GM12878 (cell line): ENCODE results near the gene AATF. TPM values are rescaled to one million over a fixed set of nuclear protein-coding genes. Genes with fewer than 3 reads are reported as not detected.

ENCODE experiments used
- ATAC-seq: fragments of 200-7000 bp; cut with Tn5 transposase; 3 replicates; pipeline ENCODE4 v1.9.1; 2020; ENCODE audit warnings: mild to moderate bottlenecking, moderate library complexity
- BruUV-seq: library from RNA; stranded (reverse); fragments of 400-500 nt; replicated peaks from 2 replicates; lab custom pipeline; 2021; lab: Mats Ljungman, UMichigan
- CTCF ChIA-PET: fragments of 300-600 bp; sonication (Branson Sonifier 250); formaldehyde crosslinking; extraction: SDS; loops from one replicate; lab custom pipeline; 2021; ENCODE audit warnings: inconsistent platforms; lab: Yijun Ruan, JAX
- POLR2A ChIA-PET: fragments of 350-600 bp; formaldehyde crosslinking; extraction: SDS; loops from one replicate; lab custom pipeline; 2021; ENCODE audit warnings: inconsistent platforms; lab: Charles Lee
- RAD21 ChIA-PET: fragments of 300-600 bp; sonication (Branson Sonifier 250); formaldehyde crosslinking; loops from one replicate; lab custom pipeline; 2023; ENCODE audit warnings: antibody characterized with exemption; ENCODE audit not compliant: unreplicated experiment; lab: Charles Lee
- SMC1A ChIA-PET: fragments of 300-600 bp; sonication (Branson Sonifier 250); formaldehyde crosslinking; loops from one replicate; lab custom pipeline; 2023; ENCODE audit not compliant: unreplicated experiment, uncharacterized antibody; lab: Charles Lee
- DNase-seq: peaks from one replicate; pipeline ENCODE4 v3.0.0-alpha.2; 2011; ENCODE audit warnings: low read depth, low spot score
- FAIRE-seq: peaks from 3 replicates; lab custom pipeline; 2011; peaks lifted over from hg19 to GRCh38; lab: Jason Lieb, UNC
- H2AFZ ChIP-seq: 2 replicates; pipeline ENCODE4 v1.6.0; 2011; ENCODE audit warnings: low read depth, low read length, control low read depth; ENCODE audit not compliant: control insufficient read depth
- H3K27ac ChIP-seq: 2 replicates; pipeline ENCODE4 v1.5.1; 2011; ENCODE audit warnings: control low read depth; ENCODE audit not compliant: control insufficient read depth, insufficient read depth
- H3K27me3 ChIP-seq, 2 experiments: replicated peaks in 1 of 2; 2 replicates each; pipeline versions ENCODE4 v1.6.0 to v1.6.1; 2011; ENCODE audit warnings: low read length in 1 of 2; ENCODE audit not compliant: control insufficient read depth in 2 of 2, insufficient read depth in 2 of 2
- H3K36me3 ChIP-seq, 2 experiments: 2 replicates each; pipeline ENCODE4 v1.5.1; 2011; ENCODE audit warnings: low read length in 1 of 2; ENCODE audit not compliant: control insufficient read depth in 2 of 2, insufficient read depth in 2 of 2
- H3K4me1 ChIP-seq: 2 replicates; pipeline ENCODE4 v1.6.1; 2011; ENCODE audit warnings: mild to moderate bottlenecking, low read length, moderate library complexity, mixed read lengths; ENCODE audit not compliant: control insufficient read depth, insufficient read depth
- H3K4me2 ChIP-seq: 2 replicates; pipeline ENCODE4 v1.6.0; 2011; ENCODE audit warnings: control low read depth; ENCODE audit not compliant: control insufficient read depth, insufficient read depth
- H3K4me3 ChIP-seq: fragments of 200-600 bp; sonication (generic); 2 replicates; pipeline ENCODE4 v1.5.1; 2016
- H3K79me2 ChIP-seq: 2 replicates; pipeline ENCODE4 v1.6.0; 2011; ENCODE audit warnings: low read length; ENCODE audit not compliant: control insufficient read depth, insufficient read depth
- H3K9ac ChIP-seq: 2 replicates; pipeline ENCODE4 v1.8.0; 2011; ENCODE audit warnings: low read length, control low read depth, mixed read lengths; ENCODE audit not compliant: control insufficient read depth, insufficient read depth
- H3K9me3 ChIP-seq: replicated peaks from 3 replicates; pipeline ENCODE4 v1.5.1; 2011; ENCODE audit warnings: mild to moderate bottlenecking, low read length; ENCODE audit not compliant: control insufficient read depth, insufficient read depth
- H4K20me1 ChIP-seq: 2 replicates; pipeline ENCODE4 v1.6.0; 2011; ENCODE audit not compliant: control insufficient read depth, insufficient read depth
- BMI1 ChIP-seq: fragments of 450-650 bp; IDR thresholded peaks from 2 replicates; pipeline ENCODE4 v1.6.1; 2016; ENCODE audit warnings: mild to moderate bottlenecking, moderate library complexity, borderline replicate concordance
- RFX5 ChIP-seq: IDR thresholded peaks from 2 replicates; pipeline ENCODE4 v1.6.1; 2011; ENCODE audit warnings: low read depth, low read length, improper control_type of control experiment
- WGBS: methylation state at CpG from one replicate; pipeline ENCODE4 v1.1.6; 2016; ENCODE audit warnings: low lambda C conversion rate; ENCODE audit not compliant: insufficient replicate concordance, insufficient coverage; ENCODE audit errors: missing lambda C conversion rate; 5-methylcytosine and 5-hydroxymethylcytosine counted together
- in situ Hi-C: fragments of 300-500 bp; cut with MboI; formaldehyde crosslinking; loops from 9 replicates; pipeline ENCODE4 v1.14.3; 2018; ENCODE audit warnings: mixed read lengths
- intact Hi-C: fragments of 100-400 bp; cut with micrococcal nuclease; formaldehyde crosslinking; loops from one replicate; pipeline ENCODE4 v1.14.2; 2022; ENCODE audit not compliant: unreplicated experiment
- polyA plus RNA-seq, 11 experiments: library from polyadenylated mRNA; depleted of rRNA in 4 of 11; unstranded in 6 of 11; stranded (reverse) in 5 of 11; fragments of >200 nt; fragmentation: Nextera tagmentation in 4 of 11; fragmentation: Illumina TruSeq in 1 of 11; extraction: Ambion mirVana in 4 of 11; extraction: Trizol in 1 of 11; gene quantifications; 1 replicate in 1 of 11; 2 replicates in 10 of 11; pipeline versions ENCODE4 v1.2.1 to v1.2.3, GENCODE V29; 2011 to 2016; ENCODE audit warnings: inconsistent platforms in 2 of 11, missing spikeins in 2 of 11, low read depth in 1 of 11
- total RNA-seq, 4 experiments: library from RNA; depleted of rRNA in 3 of 4; stranded (reverse); fragments of >200 nt in 3 of 4; fragmentation: Illumina TruSeq in 1 of 4; extraction: Trizol in 1 of 4; gene quantifications; 2 replicates each; pipeline versions ENCODE4 v1.2.1 to v1.2.3, GENCODE V29; 2013 to 2021
- TF ChIP-seq, protein P1 (sequence below): IDR thresholded peaks from 2 replicates; pipeline ENCODE4 v1.6.1; 2012; ENCODE audit warnings: low read depth, low read length, improper control_type of control experiment
- TF ChIP-seq, protein P2 (sequence below): IDR thresholded peaks from 2 replicates; pipeline ENCODE4 v1.6.1; 2012; ENCODE audit warnings: improper control_type of control experiment, low read depth, low read length; ENCODE audit not compliant: insufficient replicate concordance

Gene AATF
- total and polyA plus RNA-seq, 10 of the 15 experiments (the other 5 are each of a cell fraction or from before 2014, with no cell fraction given): 36.8 to 110 (median 77.9) TPM

DNA sequence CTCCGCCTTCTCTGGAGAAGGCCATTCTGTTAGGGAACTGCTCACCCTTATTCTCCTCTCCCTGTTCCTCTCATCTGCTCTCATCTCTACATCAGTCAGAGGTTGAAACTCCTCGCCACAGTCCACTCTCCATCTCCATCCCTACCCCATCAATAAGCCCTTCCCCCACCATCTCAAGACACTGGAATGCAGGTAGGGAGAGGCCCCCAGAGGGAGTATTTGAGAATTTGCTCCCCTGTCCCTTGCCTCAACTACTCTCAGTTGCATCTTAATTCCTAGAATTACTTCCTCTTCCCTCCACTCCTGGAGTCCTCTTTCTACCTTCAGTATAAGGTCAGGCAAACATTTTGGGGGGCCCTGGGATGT lies 2.0 kb upstream of the AATF start:
- 50% methylated on average over 2 of the region's 2 CpGs for WGBS
- DNase-seq: no peak
- Histone ChIP-seq H3K79me2 (peaks cover 27% of the 10 kb centered on the region), H3K4me3 (no peak overlapping the region), H2AFZ (no peak overlapping the region), H3K4me2 (no peak overlapping the region), H3K36me3 (no peaks in the 10 kb centered on the region; a peak in 1 of 4 replicates), H3K9ac (no peak overlapping the region), H3K27me3 (peaks cover 12 to 27% of the 10 kb centered on the region in 2 experiments), H3K27ac (no peak overlapping the region), H4K20me1 (no peaks in the 10 kb centered on the region)
- SMC1A ChIA-PET: no interaction called here
- POLR2A ChIA-PET: no interaction called here
- RAD21 ChIA-PET: no interaction called here
- in situ Hi-C loops: no loop called here
- FAIRE-seq: no peak
- CTCF ChIA-PET: no interaction called here
- BruUV-seq: no TSS peak
- ATAC-seq: no peak
- no peak for TF ChIP-seq BMI1
- TF ChIP-seq, protein P1, sequence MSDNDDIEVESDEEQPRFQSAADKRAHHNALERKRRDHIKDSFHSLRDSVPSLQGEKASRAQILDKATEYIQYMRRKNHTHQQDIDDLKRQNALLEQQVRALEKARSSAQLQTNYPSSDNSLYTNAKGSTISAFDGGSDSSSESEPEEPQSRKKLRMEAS: no peak
- TF ChIP-seq RFX5: no peak
- TF ChIP-seq, protein P2, sequence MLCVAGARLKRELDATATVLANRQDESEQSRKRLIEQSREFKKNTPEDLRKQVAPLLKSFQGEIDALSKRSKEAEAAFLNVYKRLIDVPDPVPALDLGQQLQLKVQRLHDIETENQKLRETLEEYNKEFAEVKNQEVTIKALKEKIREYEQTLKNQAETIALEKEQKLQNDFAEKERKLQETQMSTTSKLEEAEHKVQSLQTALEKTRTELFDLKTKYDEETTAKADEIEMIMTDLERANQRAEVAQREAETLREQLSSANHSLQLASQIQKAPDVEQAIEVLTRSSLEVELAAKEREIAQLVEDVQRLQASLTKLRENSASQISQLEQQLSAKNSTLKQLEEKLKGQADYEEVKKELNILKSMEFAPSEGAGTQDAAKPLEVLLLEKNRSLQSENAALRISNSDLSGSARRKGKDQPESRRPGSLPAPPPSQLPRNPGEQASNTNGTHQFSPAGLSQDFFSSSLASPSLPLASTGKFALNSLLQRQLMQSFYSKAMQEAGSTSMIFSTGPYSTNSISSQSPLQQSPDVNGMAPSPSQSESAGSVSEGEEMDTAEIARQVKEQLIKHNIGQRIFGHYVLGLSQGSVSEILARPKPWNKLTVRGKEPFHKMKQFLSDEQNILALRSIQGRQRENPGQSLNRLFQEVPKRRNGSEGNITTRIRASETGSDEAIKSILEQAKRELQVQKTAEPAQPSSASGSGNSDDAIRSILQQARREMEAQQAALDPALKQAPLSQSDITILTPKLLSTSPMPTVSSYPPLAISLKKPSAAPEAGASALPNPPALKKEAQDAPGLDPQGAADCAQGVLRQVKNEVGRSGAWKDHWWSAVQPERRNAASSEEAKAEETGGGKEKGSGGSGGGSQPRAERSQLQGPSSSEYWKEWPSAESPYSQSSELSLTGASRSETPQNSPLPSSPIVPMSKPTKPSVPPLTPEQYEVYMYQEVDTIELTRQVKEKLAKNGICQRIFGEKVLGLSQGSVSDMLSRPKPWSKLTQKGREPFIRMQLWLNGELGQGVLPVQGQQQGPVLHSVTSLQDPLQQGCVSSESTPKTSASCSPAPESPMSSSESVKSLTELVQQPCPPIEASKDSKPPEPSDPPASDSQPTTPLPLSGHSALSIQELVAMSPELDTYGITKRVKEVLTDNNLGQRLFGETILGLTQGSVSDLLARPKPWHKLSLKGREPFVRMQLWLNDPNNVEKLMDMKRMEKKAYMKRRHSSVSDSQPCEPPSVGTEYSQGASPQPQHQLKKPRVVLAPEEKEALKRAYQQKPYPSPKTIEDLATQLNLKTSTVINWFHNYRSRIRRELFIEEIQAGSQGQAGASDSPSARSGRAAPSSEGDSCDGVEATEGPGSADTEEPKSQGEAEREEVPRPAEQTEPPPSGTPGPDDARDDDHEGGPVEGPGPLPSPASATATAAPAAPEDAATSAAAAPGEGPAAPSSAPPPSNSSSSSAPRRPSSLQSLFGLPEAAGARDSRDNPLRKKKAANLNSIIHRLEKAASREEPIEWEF: no peak
- TF ChIP-seq, all 136 proteins: peak for 0
- Histone ChIP-seq H3K9me3 (no peaks in the 10 kb centered on the region), H3K4me1 (peaks cover 14% of the 10 kb centered on the region)
- intact Hi-C loops: loop anchor here (10.0 kb wide), 1 partner anchor 408 kb away; no protein-coding TSS in a partner anchor
